ENCODE results near the gene MRFAP1L1. TPM values are rescaled to one million over a fixed set of nuclear protein-coding genes. Genes with fewer than 3 reads are reported as not detected.

MRFAP1L1 gene
- total and polyA plus RNA-seq, 9 of the 15 experiments (the other 6 are each of a cell fraction or from before 2014, with no cell fraction given) = 37.6 to 111 (median 83.8) TPM

DNA sequence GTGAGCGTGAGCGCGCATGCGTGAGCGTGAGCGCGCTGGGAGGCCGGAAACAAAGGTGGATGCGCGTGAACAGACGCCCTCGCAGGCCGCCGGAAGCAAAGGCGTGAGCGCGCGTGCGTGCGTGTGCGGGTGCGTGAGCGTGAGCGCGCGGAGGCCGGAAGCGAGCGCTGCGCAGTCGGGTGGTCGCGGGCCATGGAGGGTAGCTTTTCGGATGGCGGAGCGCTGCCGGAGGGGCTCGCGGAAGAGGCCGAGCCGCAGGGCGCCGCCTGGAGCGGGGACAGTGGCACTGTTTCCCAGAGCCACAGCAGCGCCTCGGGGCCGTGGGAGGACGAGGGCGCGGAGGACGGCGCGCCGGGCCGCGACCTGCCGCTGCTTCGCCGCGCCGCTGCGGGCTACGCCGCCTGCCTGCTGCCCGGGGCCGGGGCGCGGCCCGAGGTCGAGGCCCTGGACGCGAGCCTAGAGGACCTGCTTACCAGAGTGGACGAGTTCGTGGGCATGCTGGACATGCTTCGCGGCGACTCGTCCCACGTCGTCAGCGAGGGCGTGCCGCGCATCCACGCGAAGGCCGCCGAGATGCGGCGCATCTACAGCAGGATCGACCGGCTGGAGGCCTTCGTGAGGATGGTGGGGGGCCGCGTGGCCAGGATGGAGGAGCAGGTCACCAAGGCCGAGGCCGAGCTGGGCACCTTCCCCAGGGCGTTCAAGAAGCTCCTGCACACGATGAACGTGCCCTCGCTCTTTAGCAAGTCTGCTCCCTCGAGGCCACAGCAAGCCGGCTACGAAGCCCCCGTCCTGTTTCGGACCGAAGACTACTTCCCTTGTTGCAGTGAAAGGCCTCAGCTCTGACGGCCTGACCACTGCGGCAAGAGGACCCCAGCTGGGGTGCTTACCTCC is 6.6 kb upstream of the MRFAP1L1 start, which contains the start of gene BLOC1S4 (continued):
- TF ChIP-seq, protein P1, sequence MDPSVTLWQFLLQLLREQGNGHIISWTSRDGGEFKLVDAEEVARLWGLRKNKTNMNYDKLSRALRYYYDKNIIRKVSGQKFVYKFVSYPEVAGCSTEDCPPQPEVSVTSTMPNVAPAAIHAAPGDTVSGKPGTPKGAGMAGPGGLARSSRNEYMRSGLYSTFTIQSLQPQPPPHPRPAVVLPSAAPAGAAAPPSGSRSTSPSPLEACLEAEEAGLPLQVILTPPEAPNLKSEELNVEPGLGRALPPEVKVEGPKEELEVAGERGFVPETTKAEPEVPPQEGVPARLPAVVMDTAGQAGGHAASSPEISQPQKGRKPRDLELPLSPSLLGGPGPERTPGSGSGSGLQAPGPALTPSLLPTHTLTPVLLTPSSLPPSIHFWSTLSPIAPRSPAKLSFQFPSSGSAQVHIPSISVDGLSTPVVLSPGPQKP (CRISPR knock-in tag; IDR thresholded peaks at IDR 0.05) = no peak; the same call in 1 of the 2 replicates
- TF ChIP-seq DMBX1 (CRISPR knock-in tag; IDR thresholded peaks at IDR 0.05; ENCODE audit: borderline replicate concordance) = peak; percentile 86
- peak; percentile 87 for TF ChIP-seq ELF1 (tag; IDR thresholded peaks at IDR 0.05)
- TF ChIP-seq POLR2G (IDR thresholded peaks at IDR 0.05; ENCODE audit: low read depth, low read length) = peak; percentile 90
- peak; percentile 57 for TF ChIP-seq EP400 (IDR thresholded peaks at IDR 0.05)
- TF ChIP-seq, protein P2, sequence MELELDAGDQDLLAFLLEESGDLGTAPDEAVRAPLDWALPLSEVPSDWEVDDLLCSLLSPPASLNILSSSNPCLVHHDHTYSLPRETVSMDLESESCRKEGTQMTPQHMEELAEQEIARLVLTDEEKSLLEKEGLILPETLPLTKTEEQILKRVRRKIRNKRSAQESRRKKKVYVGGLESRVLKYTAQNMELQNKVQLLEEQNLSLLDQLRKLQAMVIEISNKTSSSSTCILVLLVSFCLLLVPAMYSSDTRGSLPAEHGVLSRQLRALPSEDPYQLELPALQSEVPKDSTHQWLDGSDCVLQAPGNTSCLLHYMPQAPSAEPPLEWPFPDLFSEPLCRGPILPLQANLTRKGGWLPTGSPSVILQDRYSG (tag; conservative IDR thresholded peaks at IDR 0.05; ENCODE audit: low read depth) = peak; percentile 85
- no peak for TF ChIP-seq RBM22 (IDR thresholded peaks at IDR 0.05; ENCODE audit: low read depth, low read length, poor library complexity, severe bottlenecking)
- TF ChIP-seq, protein P3, sequence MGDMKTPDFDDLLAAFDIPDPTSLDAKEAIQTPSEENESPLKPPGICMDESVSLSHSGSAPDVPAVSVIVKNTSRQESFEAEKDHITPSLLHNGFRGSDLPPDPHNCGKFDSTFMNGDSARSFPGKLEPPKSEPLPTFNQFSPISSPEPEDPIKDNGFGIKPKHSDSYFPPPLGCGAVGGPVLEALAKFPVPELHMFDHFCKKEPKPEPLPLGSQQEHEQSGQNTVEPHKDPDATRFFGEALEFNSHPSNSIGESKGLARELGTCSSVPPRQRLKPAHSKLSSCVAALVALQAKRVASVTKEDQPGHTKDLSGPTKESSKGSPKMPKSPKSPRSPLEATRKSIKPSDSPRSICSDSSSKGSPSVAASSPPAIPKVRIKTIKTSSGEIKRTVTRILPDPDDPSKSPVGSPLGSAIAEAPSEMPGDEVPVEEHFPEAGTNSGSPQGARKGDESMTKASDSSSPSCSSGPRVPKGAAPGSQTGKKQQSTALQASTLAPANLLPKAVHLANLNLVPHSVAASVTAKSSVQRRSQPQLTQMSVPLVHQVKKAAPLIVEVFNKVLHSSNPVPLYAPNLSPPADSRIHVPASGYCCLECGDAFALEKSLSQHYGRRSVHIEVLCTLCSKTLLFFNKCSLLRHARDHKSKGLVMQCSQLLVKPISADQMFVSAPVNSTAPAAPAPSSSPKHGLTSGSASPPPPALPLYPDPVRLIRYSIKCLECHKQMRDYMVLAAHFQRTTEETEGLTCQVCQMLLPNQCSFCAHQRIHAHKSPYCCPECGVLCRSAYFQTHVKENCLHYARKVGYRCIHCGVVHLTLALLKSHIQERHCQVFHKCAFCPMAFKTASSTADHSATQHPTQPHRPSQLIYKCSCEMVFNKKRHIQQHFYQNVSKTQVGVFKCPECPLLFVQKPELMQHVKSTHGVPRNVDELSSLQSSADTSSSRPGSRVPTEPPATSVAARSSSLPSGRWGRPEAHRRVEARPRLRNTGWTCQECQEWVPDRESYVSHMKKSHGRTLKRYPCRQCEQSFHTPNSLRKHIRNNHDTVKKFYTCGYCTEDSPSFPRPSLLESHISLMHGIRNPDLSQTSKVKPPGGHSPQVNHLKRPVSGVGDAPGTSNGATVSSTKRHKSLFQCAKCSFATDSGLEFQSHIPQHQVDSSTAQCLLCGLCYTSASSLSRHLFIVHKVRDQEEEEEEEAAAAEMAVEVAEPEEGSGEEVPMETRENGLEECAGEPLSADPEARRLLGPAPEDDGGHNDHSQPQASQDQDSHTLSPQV (IDR thresholded peaks at IDR 0.05) = peak; percentile 82
- TF ChIP-seq MYC (IDR thresholded peaks at IDR 0.05; ENCODE audit: low read depth, low read length) = peak; percentile 49
- TF ChIP-seq MYC (CRISPR knock-in tag; IDR thresholded peaks at IDR 0.05; ENCODE audit: borderline replicate concordance, low read depth) = 0 out of 2 replicates have a peak, but pooled peaks have one; percentile 23
- TF ChIP-seq, protein P4, sequence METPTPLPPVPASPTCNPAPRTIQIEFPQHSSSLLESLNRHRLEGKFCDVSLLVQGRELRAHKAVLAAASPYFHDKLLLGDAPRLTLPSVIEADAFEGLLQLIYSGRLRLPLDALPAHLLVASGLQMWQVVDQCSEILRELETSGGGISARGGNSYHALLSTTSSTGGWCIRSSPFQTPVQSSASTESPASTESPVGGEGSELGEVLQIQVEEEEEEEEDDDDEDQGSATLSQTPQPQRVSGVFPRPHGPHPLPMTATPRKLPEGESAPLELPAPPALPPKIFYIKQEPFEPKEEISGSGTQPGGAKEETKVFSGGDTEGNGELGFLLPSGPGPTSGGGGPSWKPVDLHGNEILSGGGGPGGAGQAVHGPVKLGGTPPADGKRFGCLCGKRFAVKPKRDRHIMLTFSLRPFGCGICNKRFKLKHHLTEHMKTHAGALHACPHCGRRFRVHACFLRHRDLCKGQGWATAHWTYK (CRISPR knock-in tag; IDR thresholded peaks at IDR 0.05) = peak; percentile 92
- TF ChIP-seq RAD21 (CRISPR knock-in tag; conservative IDR thresholded peaks at IDR 0.05 in 1 of 2, IDR thresholded peaks at IDR 0.05 in 1 of 2) = 0 out of 4 replicates have a peak, but pooled peaks of 1 of the 2 experiments have one; percentile 13
- TF ChIP-seq ZNF583 (CRISPR knock-in tag; IDR thresholded peaks at IDR 0.05) = peak; percentile 32; the same call in 1 of the 2 replicates
- TF ChIP-seq, protein P5, sequence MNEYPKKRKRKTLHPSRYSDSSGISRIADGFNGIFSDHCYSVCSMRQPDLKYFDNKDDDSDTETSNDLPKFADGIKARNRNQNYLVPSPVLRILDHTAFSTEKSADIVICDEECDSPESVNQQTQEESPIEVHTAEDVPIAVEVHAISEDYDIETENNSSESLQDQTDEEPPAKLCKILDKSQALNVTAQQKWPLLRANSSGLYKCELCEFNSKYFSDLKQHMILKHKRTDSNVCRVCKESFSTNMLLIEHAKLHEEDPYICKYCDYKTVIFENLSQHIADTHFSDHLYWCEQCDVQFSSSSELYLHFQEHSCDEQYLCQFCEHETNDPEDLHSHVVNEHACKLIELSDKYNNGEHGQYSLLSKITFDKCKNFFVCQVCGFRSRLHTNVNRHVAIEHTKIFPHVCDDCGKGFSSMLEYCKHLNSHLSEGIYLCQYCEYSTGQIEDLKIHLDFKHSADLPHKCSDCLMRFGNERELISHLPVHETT (CRISPR knock-in tag; conservative IDR thresholded peaks at IDR 0.05 in 1 of 2, IDR thresholded peaks at IDR 0.05 in 1 of 2) = peak in 1 of 2 experiments; percentile 88; a peak in 2 of 4 replicates
